HepG2 (cell line): ENCODE measurements around the gene ZNF559. TPM values are rescaled to one million over a fixed set of nuclear protein-coding genes. Genes with fewer than 3 reads are reported as not detected.

Experiments
- ATAC-seq: fragments of 200-7000 bp; cut with Tn5 transposase; 3 replicates; pipeline ENCODE4 v1.9.1; 2020; ENCODE audit warnings: mild to moderate bottlenecking, moderate library complexity
- BruUV-seq: library from RNA; stranded (reverse); fragments of 400-500 nt; replicated peaks from 2 replicates; lab custom pipeline; 2021; lab: Mats Ljungman, UMichigan
- CTCF ChIA-PET: fragments of 300-600 bp; formaldehyde crosslinking; extraction: SDS; loops from one replicate; lab custom pipeline; 2021; ENCODE audit warnings: low total read pairs, inconsistent platforms, low intra/inter-chr PET ratio; lab: Yijun Ruan, JAX
- POLR2A ChIA-PET: fragments of 350-600 bp; sonication (Branson Sonifier 250); formaldehyde crosslinking; loops from one replicate; lab custom pipeline; 2020; ENCODE audit warnings: antibody characterized with exemption, inconsistent platforms; lab: Yijun Ruan, JAX
- DNase-seq: peaks from one replicate; pipeline ENCODE4 v3.0.0-alpha.2; 2015; ENCODE audit warnings: low spot score
- FAIRE-seq: peaks from 3 replicates; lab custom pipeline; 2011; peaks lifted over from hg19 to GRCh38; lab: Jason Lieb, UNC
- H2AFZ ChIP-seq: one replicate; pipeline ENCODE4 v1.6.1; 2011; ENCODE audit warnings: low read length, inconsistent platforms
- H3K27ac ChIP-seq: fragments of 300-600 bp; 3 replicates; pipeline ENCODE4 v1.8.0; 2011; ENCODE audit warnings: mixed run types, mild to moderate bottlenecking, mixed read lengths, low read length, inconsistent platforms; ENCODE audit not compliant: insufficient read depth; ENCODE audit errors: extremely low read length
- H3K27me3 ChIP-seq, 2 experiments: fragments of 200-600 bp in 1 of 2; 2 replicates in 1 of 2; 3 replicates in 1 of 2; pipeline versions ENCODE4 v1.6.0 to v1.8.0; 2011; ENCODE audit warnings: low read length in 2 of 2, mild to moderate bottlenecking in 2 of 2, moderate library complexity in 2 of 2, inconsistent platforms in 1 of 2; ENCODE audit not compliant: insufficient read depth in 2 of 2, control insufficient read depth in 1 of 2
- H3K36me3 ChIP-seq, 2 experiments: fragments of 200-600 bp in 1 of 2; replicated peaks in 1 of 2; 2 replicates in 1 of 2; 3 replicates in 1 of 2; pipeline versions ENCODE4 v1.5.1 to v1.8.0; 2011; ENCODE audit warnings: low read length in 2 of 2, inconsistent platforms in 1 of 2; ENCODE audit not compliant: insufficient read depth in 2 of 2, control insufficient read depth in 1 of 2
- H3K4me1 ChIP-seq: 2 replicates; pipeline ENCODE4 v1.5.1; 2012; ENCODE audit warnings: low read length, inconsistent platforms; ENCODE audit not compliant: insufficient read depth
- H3K4me2 ChIP-seq: 2 replicates; pipeline ENCODE4 v1.6.0; 2011; ENCODE audit warnings: low read depth, low read length, inconsistent platforms
- H3K4me3 ChIP-seq, 3 experiments: fragments of 200-600 bp in 1 of 3; sonication (generic), shearing (Covaris generic) in 1 of 3; replicated peaks in 1 of 3; 2 replicates each; pipeline ENCODE4 v1.5.1; 2011 to 2016; ENCODE audit warnings: low read length in 3 of 3, inconsistent platforms in 2 of 3, low read depth in 2 of 3, mild to moderate bottlenecking in 2 of 3, control low read depth in 1 of 3, mixed read lengths in 1 of 3; ENCODE audit not compliant: insufficient read depth in 1 of 3
- H3K79me2 ChIP-seq: one replicate; pipeline ENCODE4 v1.6.1; 2011; ENCODE audit warnings: low read length, inconsistent platforms; ENCODE audit not compliant: insufficient read depth
- H3K9ac ChIP-seq: 2 replicates; pipeline ENCODE4 v1.6.0; 2011; ENCODE audit warnings: mild to moderate bottlenecking, low read depth, low read length, inconsistent platforms; ENCODE audit not compliant: insufficient read depth
- H3K9me3 ChIP-seq: 2 replicates; pipeline ENCODE4 v1.5.1; 2012; ENCODE audit warnings: mild to moderate bottlenecking, low read length
- H4K20me1 ChIP-seq: 2 replicates; pipeline ENCODE4 v1.6.0; 2011; ENCODE audit warnings: inconsistent platforms, mild to moderate bottlenecking, low read length, moderate library complexity; ENCODE audit not compliant: insufficient read depth
- ARNT2 ChIP-seq: sonication (generic); formaldehyde crosslinking; IDR thresholded peaks from 2 replicates; pipeline ENCODE4 v1.8.0; 2022; ENCODE audit warnings: mild to moderate bottlenecking, low read depth, missing genetic modification reagents, moderate library complexity
- ATF4 ChIP-seq, 2 experiments: fragments of 450-650 bp in 1 of 2; sonication (generic) in 1 of 2; formaldehyde crosslinking; IDR thresholded peaks; 2 replicates each; pipeline versions ENCODE4 v1.5.0 to v1.8.0; 2020 to 2022; ENCODE audit warnings: mild to moderate bottlenecking in 1 of 2, missing genetic modification reagents in 1 of 2
- MAFF ChIP-seq: IDR thresholded peaks from 2 replicates; pipeline ENCODE4 v1.6.1; 2011; ENCODE audit warnings: low read depth, low read length, improper control_type of control experiment
- MTF1 ChIP-seq: sonication (generic); formaldehyde crosslinking; IDR thresholded peaks from 2 replicates; pipeline ENCODE4 v1.5.0; 2020; ENCODE audit warnings: missing genetic modification reagents
- PHF8 ChIP-seq: sonication (generic); formaldehyde crosslinking; IDR thresholded peaks from 2 replicates; pipeline ENCODE4 v1.5.0; 2020; ENCODE audit warnings: missing genetic modification reagents
- SNAI1 ChIP-seq: sonication (generic); formaldehyde crosslinking; IDR thresholded peaks from 2 replicates; pipeline ENCODE4 v1.5.0; 2020; ENCODE audit warnings: mild to moderate bottlenecking, missing genetic modification reagents, borderline replicate concordance
- TFAP4 ChIP-seq: sonication (generic); IDR thresholded peaks from 2 replicates; pipeline ENCODE4 v1.6.1; 2016; ENCODE audit warnings: low read depth, borderline replicate concordance
- ZNF326 ChIP-seq: sonication (generic); formaldehyde crosslinking; IDR thresholded peaks from 2 replicates; pipeline ENCODE4 v1.4.0; 2020; ENCODE audit warnings: missing genetic modification reagents, borderline replicate concordance
- ZNF737 ChIP-seq: sonication (generic); formaldehyde crosslinking; IDR thresholded peaks from 2 replicates; pipeline ENCODE4 v1.5.0; 2020; ENCODE audit warnings: missing genetic modification reagents, mild to moderate bottlenecking, borderline replicate concordance
- ZNF772 ChIP-seq: sonication (generic); formaldehyde crosslinking; IDR thresholded peaks from 2 replicates; pipeline ENCODE4 v1.5.0; 2020; ENCODE audit warnings: mild to moderate bottlenecking, missing genetic modification reagents
- ZNF839 ChIP-seq: sonication (generic); formaldehyde crosslinking; IDR thresholded peaks from 2 replicates; pipeline ENCODE4 v1.4.0; 2020; ENCODE audit warnings: missing genetic modification reagents, mild to moderate bottlenecking, borderline replicate concordance
- ZSCAN30 ChIP-seq: sonication (generic); formaldehyde crosslinking; IDR thresholded peaks from 2 replicates; pipeline ENCODE4 v1.5.0; 2020; ENCODE audit warnings: mild to moderate bottlenecking, missing genetic modification reagents
- WGBS: methylation state at CpG from one replicate; pipeline ENCODE4 v1.1.6; 2017; ENCODE audit warnings: low lambda C conversion rate; 5-methylcytosine and 5-hydroxymethylcytosine counted together
- in situ Hi-C: cut with HindIII; loops from 2 replicates; pipeline ENCODE4 v1.10.0; 2017; ENCODE audit warnings: low pct_unique_long_range_greater_than_20kb; ENCODE audit not compliant: extremely low pct_ligation_motif_present
- intact Hi-C: fragments of 100-400 bp; cut with micrococcal nuclease; formaldehyde crosslinking; loops from one replicate; pipeline ENCODE4 v1.10.0; 2022; ENCODE audit not compliant: unreplicated experiment
- polyA plus RNA-seq, 8 experiments: library from polyadenylated mRNA; depleted of rRNA in 3 of 8; stranded (reverse) in 7 of 8; unstranded in 1 of 8; fragments of >200 nt; fragmentation: Illumina TruSeq in 4 of 8; extraction: Trizol in 4 of 8; gene quantifications; 2 replicates each; pipeline versions ENCODE4 v1.2.1 to v1.2.3, GENCODE V29; 2011 to 2016; ENCODE audit warnings: low read depth in 4 of 8, missing spikeins in 1 of 8, mixed read lengths in 1 of 8; ENCODE audit not compliant: insufficient read depth in 1 of 8
- total RNA-seq, 5 experiments: library from RNA; depleted of rRNA; stranded (reverse); fragments of >200 nt; fragmentation: Illumina TruSeq; extraction: Trizol; gene quantifications; 2 replicates each; pipeline ENCODE4 v1.2.3, GENCODE V29; 2016; ENCODE audit warnings: low read depth in 1 of 5
- TF ChIP-seq, protein P1 (sequence below): fragments of 450-650 bp; IDR thresholded peaks from 2 replicates; pipeline ENCODE4 v1.6.1; 2017
- TF ChIP-seq, protein P2 (sequence below): sonication (generic); formaldehyde crosslinking; IDR thresholded peaks from 2 replicates; pipeline ENCODE4 v1.5.1; 2020; ENCODE audit warnings: mild to moderate bottlenecking, missing genetic modification reagents, borderline replicate concordance
- TF ChIP-seq, protein P3 (sequence below): sonication (generic); formaldehyde crosslinking; IDR thresholded peaks from 2 replicates; pipeline ENCODE4 v1.5.0; 2020; ENCODE audit warnings: missing genetic modification reagents, mild to moderate bottlenecking, borderline replicate concordance
- TF ChIP-seq, protein P4 (sequence below): sonication (generic); formaldehyde crosslinking; IDR thresholded peaks from 2 replicates; pipeline ENCODE4 v1.5.0; 2020; ENCODE audit warnings: mild to moderate bottlenecking, missing genetic modification reagents

ZNF559 gene
- total and polyA plus RNA-seq, 2 of the 13 experiments (the other 11 are each of a cell fraction or from before 2014, with no cell fraction given), result 6.3 to 9.8 TPM

GRCh38 chr19:9370738-9371619 lies 47.0 kb downstream of the ZNF559 start:
- H3K9ac ChIP-seq, result no peak overlapping the region
- no peaks in the 10 kb centered on the region for H3K27me3 ChIP-seq
- intact Hi-C loops, result no loop called here
- no TSS peak for BruUV-seq
- H3K79me2 ChIP-seq, result no peaks in the 10 kb centered on the region
- H3K4me2 ChIP-seq, result no peak overlapping the region
- ChIA-PET CTCF (no interaction called here), POLR2A (no interaction called here)
- no peaks in the 10 kb centered on the region for H4K20me1 ChIP-seq
- no peak overlapping the region for H3K4me3 ChIP-seq
- H3K36me3 ChIP-seq, result no peaks in the 10 kb centered on the region
- H3K9me3 ChIP-seq, result peaks cover 76% of the 10 kb centered on the region
- no peak overlapping the region for H3K27ac ChIP-seq
- H3K4me1 ChIP-seq, result no peaks in the 10 kb centered on the region
- ATAC-seq, result no peak
- 34% methylated on average over 6 of the region's 6 CpGs for WGBS
- in situ Hi-C loops, result no loop called here
- no peak for FAIRE-seq
- DNase-seq, result no peak
- no peak overlapping the region for H2AFZ ChIP-seq
- no peak for TF ChIP-seq ZNF737 (CRISPR knock-in tag)
- TF ChIP-seq, protein P1, sequence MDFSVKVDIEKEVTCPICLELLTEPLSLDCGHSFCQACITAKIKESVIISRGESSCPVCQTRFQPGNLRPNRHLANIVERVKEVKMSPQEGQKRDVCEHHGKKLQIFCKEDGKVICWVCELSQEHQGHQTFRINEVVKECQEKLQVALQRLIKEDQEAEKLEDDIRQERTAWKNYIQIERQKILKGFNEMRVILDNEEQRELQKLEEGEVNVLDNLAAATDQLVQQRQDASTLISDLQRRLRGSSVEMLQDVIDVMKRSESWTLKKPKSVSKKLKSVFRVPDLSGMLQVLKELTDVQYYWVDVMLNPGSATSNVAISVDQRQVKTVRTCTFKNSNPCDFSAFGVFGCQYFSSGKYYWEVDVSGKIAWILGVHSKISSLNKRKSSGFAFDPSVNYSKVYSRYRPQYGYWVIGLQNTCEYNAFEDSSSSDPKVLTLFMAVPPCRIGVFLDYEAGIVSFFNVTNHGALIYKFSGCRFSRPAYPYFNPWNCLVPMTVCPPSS, result no peak
- peak; percentile 75 for TF ChIP-seq MAFF
- TF ChIP-seq ZSCAN30 (CRISPR knock-in tag), result no peak
- TF ChIP-seq ZNF839 (CRISPR knock-in tag), result no peak
- TF ChIP-seq, protein P2, sequence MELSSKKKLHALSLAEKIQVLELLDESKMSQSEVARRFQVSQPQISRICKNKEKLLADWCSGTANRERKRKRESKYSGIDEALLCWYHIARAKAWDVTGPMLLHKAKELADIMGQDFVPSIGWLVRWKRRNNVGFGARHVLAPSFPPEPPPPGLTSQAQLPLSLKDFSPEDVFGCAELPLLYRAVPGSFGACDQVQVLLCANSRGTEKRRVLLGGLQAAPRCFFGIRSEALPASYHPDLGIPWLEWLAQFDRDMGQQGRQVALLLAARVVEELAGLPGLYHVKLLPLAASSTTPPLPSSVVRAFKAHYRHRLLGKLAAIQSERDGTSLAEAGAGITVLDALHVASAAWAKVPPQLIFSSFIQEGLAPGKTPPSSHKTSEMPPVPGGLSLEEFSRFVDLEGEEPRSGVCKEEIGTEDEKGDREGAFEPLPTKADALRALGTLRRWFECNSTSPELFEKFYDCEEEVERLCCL (CRISPR knock-in tag), result no peak
- TF ChIP-seq, protein P3, sequence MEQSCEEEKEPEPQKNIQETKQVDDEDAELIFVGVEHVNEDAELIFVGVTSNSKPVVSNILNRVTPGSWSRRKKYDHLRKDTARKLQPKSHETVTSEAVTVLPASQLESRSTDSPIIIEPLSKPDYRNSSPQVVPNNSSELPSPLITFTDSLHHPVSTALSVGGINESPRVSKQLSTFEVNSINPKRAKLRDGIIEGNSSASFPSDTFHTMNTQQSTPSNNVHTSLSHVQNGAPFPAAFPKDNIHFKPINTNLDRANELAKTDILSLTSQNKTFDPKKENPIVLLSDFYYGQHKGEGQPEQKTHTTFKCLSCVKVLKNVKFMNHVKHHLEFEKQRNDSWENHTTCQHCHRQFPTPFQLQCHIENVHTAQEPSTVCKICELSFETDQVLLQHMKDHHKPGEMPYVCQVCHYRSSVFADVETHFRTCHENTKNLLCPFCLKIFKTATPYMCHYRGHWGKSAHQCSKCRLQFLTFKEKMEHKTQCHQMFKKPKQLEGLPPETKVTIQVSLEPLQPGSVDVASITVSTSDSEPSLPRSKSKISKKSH, result no peak
- no peak for TF ChIP-seq SNAI1 (CRISPR knock-in tag)
- no peak for TF ChIP-seq ARNT2 (CRISPR knock-in tag)
- TF ChIP-seq ATF4 (CRISPR knock-in tag; IDR thresholded peaks at IDR 0.05), result peak in 1 of 2 experiments; percentile 32; a peak in 1 of 4 replicates
- TF ChIP-seq ZNF772 (CRISPR knock-in tag), result no peak
- no peak for TF ChIP-seq PHF8 (CRISPR knock-in tag)
- no peak for TF ChIP-seq ZNF326
- no peak for TF ChIP-seq MTF1 (CRISPR knock-in tag)
- TF ChIP-seq TFAP4, result no peak
- TF ChIP-seq, protein P4, sequence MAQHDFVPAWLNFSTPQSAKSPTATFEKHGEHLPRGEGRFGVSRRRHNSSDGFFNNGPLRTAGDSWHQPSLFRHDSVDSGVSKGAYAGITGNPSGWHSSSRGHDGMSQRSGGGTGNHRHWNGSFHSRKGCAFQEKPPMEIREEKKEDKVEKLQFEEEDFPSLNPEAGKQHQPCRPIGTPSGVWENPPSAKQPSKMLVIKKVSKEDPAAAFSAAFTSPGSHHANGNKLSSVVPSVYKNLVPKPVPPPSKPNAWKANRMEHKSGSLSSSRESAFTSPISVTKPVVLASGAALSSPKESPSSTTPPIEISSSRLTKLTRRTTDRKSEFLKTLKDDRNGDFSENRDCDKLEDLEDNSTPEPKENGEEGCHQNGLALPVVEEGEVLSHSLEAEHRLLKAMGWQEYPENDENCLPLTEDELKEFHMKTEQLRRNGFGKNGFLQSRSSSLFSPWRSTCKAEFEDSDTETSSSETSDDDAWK (CRISPR knock-in tag), result no peak
